Endometrium (tissue), 2 donors: ENCODE measurements around the gene RPS25.
"Not testable (repeated sequence)": the region's sequence is repeated elsewhere in the genome, so short reads cannot be mapped to it uniquely, and the experiment has no call there.

Source experiments
- FAIRE-seq: peaks from 2 replicates; lab custom pipeline; 2012; peaks lifted over from hg19 to GRCh38; lab: Jason Lieb, UNC
- donor health status: control.
- donor health status: control.

Gene RPS25

DNA sequence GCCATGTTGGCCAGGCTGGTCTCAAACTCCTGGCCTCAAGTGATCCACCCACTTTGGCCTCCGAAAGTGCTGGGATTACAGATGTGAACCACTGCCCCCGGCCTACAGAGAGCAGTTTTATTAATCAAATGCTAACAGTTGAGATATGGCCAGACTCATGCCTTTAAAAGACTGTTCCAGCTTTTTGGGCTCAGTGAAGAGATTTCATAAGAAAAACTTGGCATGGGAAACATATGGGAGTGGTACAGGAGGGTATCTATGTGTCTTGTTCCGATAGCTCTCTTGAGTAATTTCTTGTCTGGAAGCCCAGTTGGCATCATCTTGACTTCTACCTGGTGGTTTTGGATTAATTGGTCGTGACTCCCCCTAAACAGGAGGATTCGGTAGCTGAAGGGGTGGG lies 20.7 kb upstream of the RPS25 start:
- FAIRE-seq: no peak

- no peak for FAIRE-seq
These were observed 16.7 kb upstream of the RPS25 start for GRCh38 chr11:119034813-119035212.

DNA sequence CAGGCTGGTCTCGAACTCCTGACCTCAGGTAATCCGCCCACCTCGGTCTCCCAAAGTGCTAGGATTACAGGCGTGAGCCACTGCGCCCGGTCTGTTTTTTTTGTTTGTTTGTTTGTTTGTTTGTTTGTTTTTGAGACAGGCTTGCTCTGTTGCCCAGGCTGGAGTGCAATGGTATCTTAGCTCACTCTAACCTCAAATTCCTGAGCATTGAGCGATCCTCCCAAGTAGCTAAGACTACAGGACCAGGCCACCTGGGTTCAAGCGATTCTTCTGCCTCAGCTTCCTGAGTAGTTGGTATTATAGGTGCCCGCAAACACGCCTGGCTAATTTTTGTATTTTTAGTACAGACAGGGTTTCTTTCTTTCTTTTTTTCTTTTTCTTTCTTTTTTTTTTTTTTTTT lies 15.3 kb upstream of the RPS25 start:
- FAIRE-seq: not testable (repeated sequence)

DNA sequence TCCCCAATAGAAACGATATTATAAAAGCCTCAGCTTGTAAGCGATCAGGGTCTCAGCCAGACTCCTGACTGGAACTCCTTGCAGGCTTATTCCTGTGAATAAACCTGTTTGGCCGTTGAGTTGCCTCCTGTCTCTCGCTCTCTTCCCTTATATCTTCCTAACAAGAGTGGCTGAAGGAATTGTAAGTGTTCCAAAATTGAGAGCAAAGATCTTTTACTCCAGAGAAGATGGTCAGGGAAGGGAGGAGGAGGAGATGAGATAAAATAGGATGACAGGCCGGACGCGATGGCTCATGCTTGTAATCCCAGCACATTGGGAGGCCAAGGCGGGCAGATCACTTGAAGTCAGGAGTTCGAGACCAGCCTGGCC lies 13.8 kb upstream of the RPS25 start:
- FAIRE-seq: no peak

DNA sequence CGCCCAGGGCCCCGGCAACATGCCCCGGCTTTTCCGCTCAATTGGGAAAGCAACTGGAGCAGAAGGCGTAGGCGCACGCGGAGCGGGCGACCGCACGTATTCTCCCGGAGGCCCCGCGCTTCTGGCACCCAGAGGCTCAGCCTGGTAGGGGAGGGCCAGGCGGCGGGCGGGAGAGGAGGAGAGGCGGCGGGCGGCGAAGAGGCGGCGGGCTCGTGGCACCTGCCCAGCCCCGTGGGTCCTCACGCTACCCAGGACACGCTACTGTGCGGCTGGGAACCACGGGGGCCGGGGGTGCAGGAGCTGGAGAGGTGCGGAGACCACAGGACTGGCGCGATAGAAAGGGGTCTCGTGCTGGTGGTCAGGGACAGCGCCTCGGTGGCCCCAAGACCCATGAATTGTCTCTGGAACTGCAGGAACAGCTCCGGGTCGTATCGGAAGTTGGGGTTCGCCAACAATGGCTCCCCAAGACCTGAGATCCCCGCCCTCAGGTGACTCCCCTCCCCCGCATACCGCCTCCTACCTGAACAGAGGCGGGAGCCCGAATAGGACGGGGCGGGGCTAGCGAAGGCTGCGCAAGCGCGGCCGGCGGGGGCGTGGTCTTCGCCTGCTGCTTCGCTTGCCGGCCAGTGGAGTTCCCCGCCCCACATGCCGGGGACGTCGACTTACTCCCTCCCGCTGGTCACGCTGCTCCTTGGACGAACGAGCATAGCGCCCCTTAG lies 12.3 kb upstream of the RPS25 start, which contains the start of gene SLC37A4:
Gene SLC37A4, minus strand, starts transcription at position 549 of the 719 bp plus-strand sequence.
- peak; percentile 74 for FAIRE-seq

GRCh38 chr11:119030029-119030328 lies 11.8 kb upstream of the RPS25 start:
- no peak for FAIRE-seq

GRCh38 chr11:119029340-119030028 lies 11.3 kb upstream of the RPS25 start:
- no peak for FAIRE-seq

GRCh38 chr11:119029069-119029339 lies 10.9 kb upstream of the RPS25 start:
- no peak for FAIRE-seq

DNA sequence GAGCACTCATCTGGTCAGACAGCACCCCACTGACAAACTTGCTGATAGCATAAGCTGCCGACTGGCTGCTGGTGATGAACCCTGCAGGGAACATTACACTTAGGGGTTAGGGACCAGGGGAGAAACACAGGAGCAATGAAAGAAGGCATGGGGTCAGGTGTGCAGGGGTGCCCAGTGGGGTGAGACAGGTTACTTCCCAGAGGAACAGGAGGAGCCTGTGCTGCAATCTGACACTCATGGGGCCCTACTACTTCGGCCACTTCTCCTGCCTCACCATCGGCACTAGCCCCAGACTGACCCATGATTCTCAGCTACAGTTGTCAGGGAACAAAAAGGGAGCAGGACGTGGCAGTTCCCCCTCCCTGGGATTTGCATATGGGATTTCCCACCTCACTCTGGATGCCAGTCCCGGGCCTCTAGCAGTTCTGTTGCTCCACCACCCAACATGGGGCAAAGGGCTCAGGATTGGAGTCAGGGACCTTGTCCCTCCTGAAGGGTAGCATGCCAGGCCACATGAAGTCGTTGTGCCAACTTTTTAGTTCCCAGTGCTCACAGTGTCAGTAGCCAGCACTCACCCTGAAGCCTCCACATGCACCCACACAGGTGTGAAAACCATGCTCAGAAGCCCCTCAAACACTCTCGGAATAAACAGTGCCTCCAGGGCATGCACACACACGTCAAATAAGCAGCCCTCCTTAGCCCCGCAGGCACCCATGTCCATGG lies 10.4 kb upstream of the RPS25 start:
- FAIRE-seq: no peak

GRCh38 chr11:119027561-119028345 lies 9.6 kb upstream of the RPS25 start:
- FAIRE-seq: no peak

- FAIRE-seq: no peak
These were observed 8.8 kb upstream of the RPS25 start for GRCh38 chr11:119026970-119027369.

- no peak for FAIRE-seq
These were observed 8.0 kb upstream of the RPS25 start for GRCh38 chr11:119025978-119026766.

DNA sequence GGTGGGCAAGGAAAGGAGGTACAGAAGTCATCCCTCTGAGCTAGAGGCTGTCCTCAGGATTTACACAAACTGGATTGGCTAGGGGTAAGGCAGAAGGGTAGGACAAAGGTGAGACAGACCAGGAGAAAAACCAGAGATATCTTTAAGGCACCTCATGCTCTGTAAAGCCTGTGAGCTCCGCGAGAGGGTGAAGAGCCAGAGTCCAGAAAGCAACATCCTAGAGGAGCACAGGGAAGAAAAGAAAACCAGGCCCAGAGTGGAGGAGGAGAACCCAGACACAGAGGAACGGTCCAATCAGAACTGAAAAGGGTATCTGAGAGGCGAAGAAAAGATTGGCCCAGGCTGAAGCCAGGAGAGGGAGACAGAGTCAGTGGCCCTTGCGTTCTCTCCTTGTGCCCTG lies 7.4 kb upstream of the RPS25 start:
- FAIRE-seq: no peak

- FAIRE-seq: no peak
These were observed 6.9 kb upstream of the RPS25 start for GRCh38 chr11:119025099-119025473.

DNA sequence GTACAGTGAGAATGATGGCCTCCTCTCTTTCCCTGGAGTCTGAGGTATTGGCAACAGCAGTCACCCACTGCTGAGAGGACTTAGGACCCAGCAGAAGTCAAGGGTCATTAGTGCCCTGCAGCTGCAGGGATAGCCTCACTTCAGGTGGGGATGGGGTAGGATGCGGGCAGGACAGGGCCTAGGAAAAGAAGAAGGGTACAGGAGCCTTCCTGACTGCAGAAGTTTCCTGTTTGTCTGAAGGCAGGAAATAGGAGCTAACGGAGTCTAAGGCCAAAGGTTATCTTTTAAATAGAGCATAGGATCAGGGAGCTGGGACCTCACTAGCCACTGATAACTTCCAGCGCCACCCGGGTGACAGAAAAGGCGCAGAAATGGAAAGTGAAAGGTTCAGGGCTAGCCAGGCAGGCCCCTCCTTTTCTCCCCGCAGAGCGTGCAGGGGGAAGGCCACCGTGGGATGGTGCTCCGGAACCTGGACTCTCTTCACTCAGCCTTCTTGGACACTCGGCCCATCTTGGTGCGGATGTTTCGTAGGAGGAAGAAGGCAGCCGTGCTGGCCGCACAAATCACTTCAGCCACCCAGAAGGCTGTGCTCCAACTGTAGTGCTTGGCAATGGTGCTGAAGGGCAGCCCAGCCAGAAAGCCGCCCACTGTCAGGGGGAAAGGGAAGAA lies 6.4 kb upstream of the RPS25 start:
- no peak for FAIRE-seq

- no peak for FAIRE-seq
These were observed 5.6 kb upstream of the RPS25 start for GRCh38 chr11:119023741-119024140.

- FAIRE-seq: no peak
These were observed 3.5 kb upstream of the RPS25 start for GRCh38 chr11:119021631-119022030.

GRCh38 chr11:119019996-119020395 lies 1.9 kb upstream of the RPS25 start:
- no peak for FAIRE-seq

DNA sequence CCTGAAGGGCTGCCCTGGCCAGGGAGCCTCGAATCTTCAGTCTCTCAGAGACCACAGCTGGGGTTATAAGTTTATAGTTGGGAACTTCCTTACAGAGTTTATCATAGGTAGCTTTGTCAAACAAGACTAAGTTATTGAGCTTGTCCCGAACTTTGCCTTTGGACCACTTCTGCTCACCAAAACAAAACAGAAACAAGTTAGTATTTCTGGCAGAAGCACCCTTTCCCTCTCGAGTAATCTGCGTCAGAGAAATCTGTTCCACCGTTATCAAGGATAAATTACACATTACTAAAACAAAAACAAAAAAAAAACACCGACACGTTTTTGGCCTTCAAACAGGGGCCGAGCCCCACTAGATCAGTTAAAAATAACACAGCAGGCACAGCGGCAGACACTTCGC lies 766 bp downstream of the RPS25 start:
- FAIRE-seq: not testable (repeated sequence)

GRCh38 chr11:119016216-119017009 lies 1.7 kb downstream of the RPS25 start:
- no peak for FAIRE-seq
